Measurements from ENCODE around the gene CXXC1. TPM values are rescaled to one million over a fixed set of nuclear protein-coding genes. Genes with fewer than 3 reads are reported as not detected.
A peak's percentile ranks its signal among the peaks of the same experiment; 100 is the strongest.
"Not testable (repeated sequence)": the region's sequence is repeated elsewhere in the genome, so short reads cannot be mapped to it uniquely, and the experiment has no call there.

Gene CXXC1
- total RNA-seq, 1 donor from 2014 or later, result 134 TPM

DNA sequence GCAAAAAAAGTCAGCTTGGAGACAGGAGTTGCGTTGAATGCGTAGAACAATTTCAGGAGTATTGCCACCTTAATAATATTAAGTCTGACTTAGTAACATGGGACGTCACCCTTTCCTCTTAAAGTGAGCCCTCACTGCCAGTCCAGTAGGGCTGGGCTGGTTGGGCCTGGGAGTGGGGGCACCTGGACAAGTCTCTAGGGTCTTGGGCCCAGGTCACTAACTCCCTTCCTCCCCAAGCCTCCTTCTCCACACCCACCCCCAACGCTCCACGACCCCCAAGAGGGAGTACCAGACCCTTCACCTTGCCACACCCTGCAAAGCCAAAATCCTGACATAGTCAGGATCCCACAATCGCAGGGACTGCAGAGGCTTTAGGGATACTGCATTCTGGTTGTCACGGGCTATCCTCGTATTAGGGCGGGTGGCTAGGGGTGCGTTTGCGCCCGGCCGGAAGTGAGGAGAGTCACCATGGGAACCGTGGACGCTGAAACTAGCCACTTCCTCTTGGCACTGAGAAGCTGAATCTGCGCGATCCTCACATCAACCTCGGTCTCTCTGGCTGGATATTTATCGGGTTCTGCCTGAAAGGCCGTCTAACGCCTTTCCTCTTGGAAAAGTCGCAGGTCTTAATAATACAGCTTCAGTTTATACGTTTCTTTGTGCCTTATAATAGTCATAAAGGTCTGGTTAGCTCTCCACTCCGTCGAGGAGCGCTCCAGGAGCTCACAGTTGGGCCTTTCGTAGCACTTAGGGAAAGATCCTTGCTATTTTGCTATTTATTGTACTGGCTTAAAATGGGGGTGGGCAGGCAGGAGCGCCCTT is 10.3 kb upstream of the CXXC1 start:
- Mint-ChIP-seq H3K4me1 (peaks cover 14% of the 10 kb centered on the region), H3K9me3 (no peaks in the 10 kb centered on the region), H3K27ac (peak overlapping the region; percentile 41), H3K27me3 (no peaks in the 10 kb centered on the region), H3K4me3 (peak overlapping the region; percentile 83), H3K36me3 (ENCODE audit: low read depth) (no peaks in the 10 kb centered on the region)
- intact Hi-C loops (cut with micrococcal nuclease), result loop anchor here (1.0 kb wide), 5 partner anchors 9 to 59 kb away; partner anchors contain the start of gene CXXC1
- peak; percentile 99 for ATAC-seq (ENCODE audit: low read depth)
- ChIA-PET CTCF (interaction anchor here (1.0 to 1.1 kb wide), 2 partner anchors 16 to 60 kb away, joined by 3 to 8 read pairs; partner anchors contain the start of gene MBD1), POLR2A (interaction anchor here (1.0 to 1.7 kb wide), 4 partner anchors 10 to 77 kb away, joined by 3 to 17 read pairs (median 6); partner anchors contain the start of genes MBD1 and SKA1)
- TF ChIP-seq, protein P1, sequence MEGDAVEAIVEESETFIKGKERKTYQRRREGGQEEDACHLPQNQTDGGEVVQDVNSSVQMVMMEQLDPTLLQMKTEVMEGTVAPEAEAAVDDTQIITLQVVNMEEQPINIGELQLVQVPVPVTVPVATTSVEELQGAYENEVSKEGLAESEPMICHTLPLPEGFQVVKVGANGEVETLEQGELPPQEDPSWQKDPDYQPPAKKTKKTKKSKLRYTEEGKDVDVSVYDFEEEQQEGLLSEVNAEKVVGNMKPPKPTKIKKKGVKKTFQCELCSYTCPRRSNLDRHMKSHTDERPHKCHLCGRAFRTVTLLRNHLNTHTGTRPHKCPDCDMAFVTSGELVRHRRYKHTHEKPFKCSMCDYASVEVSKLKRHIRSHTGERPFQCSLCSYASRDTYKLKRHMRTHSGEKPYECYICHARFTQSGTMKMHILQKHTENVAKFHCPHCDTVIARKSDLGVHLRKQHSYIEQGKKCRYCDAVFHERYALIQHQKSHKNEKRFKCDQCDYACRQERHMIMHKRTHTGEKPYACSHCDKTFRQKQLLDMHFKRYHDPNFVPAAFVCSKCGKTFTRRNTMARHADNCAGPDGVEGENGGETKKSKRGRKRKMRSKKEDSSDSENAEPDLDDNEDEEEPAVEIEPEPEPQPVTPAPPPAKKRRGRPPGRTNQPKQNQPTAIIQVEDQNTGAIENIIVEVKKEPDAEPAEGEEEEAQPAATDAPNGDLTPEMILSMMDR (IDR thresholded peaks at IDR 0.05), result no peak
- DNase-seq, result peak; percentile 73

DNA sequence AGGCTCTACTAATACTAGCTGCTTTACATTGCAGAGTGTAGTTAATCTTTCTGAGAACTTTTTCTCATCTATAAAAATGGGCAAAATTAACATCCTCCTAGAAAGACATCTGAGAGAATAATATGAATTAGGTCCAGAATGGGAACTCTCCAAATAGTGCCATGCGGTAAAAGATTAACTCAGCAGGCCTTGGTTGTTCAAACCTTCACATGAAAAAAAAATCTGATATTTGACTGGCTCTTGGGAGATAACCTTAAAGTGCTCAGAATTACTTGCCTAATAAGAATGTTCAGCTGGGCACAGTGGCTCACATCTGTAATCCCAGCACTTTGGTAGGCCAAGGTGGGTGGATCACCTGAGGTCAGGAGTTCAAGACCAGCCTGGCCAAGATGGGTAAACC is 5.5 kb upstream of the CXXC1 start:
- no peak overlapping the region for H3K27ac Mint-ChIP-seq
- peaks cover 1% of the 10 kb centered on the region for H3K36me3 Mint-ChIP-seq (ENCODE audit: low read depth)
- CTCF ChIA-PET, result interaction anchor here (0.9 to 1.6 kb wide), 3 partner anchors 25 to 64 kb away, joined by 3 to 5 read pairs (median 5); no protein-coding TSS in a partner anchor
- H3K4me1 Mint-ChIP-seq, result peaks cover 17% of the 10 kb centered on the region
- intact Hi-C loops (cut with micrococcal nuclease), result no loop called here
- no peaks in the 10 kb centered on the region for H3K27me3 Mint-ChIP-seq
- no peaks in the 10 kb centered on the region for H3K9me3 Mint-ChIP-seq
- POLR2A ChIA-PET, result no interaction called here
- TF ChIP-seq, protein P1 (IDR thresholded peaks at IDR 0.05), result no peak
- no peak overlapping the region for H3K4me3 Mint-ChIP-seq
- ATAC-seq (ENCODE audit: low read depth) (no peak), DNase-seq (no peak)

DNA sequence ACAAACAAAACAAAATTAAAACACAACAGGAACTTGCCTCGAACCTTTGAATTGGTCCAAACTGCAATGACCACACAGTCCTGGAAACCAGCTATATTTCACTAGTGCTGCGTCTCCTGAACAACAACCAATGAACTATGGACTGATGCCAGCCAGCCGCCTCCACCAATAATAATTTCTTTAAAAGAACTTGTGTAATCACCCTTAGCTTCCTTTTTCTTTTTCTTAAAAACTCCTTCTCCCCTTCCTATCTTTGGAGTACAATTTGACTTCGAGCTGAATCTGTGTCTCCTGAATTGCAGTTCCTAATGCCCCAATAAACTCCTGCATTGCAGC is 1.6 kb upstream of the CXXC1 start:
- CTCF ChIA-PET, result interaction anchor here (1.0 to 2.1 kb wide), 3 partner anchors 20 to 68 kb away, joined by 4 to 8 read pairs (median 5); no protein-coding TSS in a partner anchor
- H3K4me1 Mint-ChIP-seq, result peaks cover 23% of the 10 kb centered on the region
- H3K9me3 Mint-ChIP-seq, result no peaks in the 10 kb centered on the region
- DNase-seq (no peak), ATAC-seq (ENCODE audit: low read depth) (no peak)
- intact Hi-C loops (cut with micrococcal nuclease), result loop anchor here (5.0 kb wide), 2 partner anchors 678 to 1337 kb away; partner anchors contain the start of genes ELAC1 and SMAD7
- H3K4me3 Mint-ChIP-seq, result peak overlapping the region; percentile 58
- H3K36me3 Mint-ChIP-seq (ENCODE audit: low read depth), result peaks cover 33% of the 10 kb centered on the region
- POLR2A ChIA-PET, result interaction anchor here (1.0 kb wide), 1 partner anchor 8 kb away, joined by 3 read pairs; the partner anchor contains the start of gene MBD1
- H3K27ac Mint-ChIP-seq, result peak overlapping the region; percentile 53
- TF ChIP-seq, protein P1 (IDR thresholded peaks at IDR 0.05), result no peak
- H3K27me3 Mint-ChIP-seq, result no peaks in the 10 kb centered on the region

DNA sequence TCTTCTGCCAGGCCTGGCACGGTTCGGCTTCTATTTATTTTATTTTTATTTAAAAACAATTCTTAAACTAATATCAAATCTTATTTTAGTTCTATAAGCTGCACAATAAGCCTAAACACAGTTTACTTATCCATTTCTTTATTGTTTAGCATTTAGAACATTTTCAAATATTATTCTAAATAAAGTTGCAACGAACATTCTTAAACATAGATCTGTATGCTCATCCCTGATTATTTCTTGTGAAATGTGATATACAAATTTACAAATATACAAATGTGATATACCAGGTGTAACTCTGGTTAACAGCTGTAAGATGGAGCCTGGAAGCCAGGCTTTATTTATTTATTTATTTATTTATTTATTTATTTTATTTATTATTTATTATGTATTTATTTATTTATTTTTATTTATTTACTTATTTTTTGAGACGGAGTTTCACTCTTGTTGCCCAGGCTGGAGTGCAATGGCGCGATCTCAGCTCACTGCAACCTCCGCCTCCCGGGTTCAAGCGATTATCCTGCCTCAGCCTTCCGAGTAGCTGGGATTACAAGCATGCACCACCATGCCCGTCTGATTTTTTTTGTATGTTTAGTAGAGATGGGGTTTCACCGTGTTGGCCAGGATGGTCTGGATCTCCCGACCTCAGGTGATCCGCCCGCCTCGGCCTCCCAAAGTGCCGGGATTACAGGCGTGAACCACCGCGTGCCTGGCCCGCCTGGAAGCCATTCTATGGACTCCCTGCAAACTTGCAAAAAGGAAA is 1.0 kb upstream of the CXXC1 start:
- CTCF ChIA-PET, result interaction anchor here (1.0 to 2.1 kb wide), 3 partner anchors 20 to 69 kb away, joined by 4 to 8 read pairs (median 5); no protein-coding TSS in a partner anchor
- not testable (repeated sequence) for ATAC-seq (ENCODE audit: low read depth)
- H3K36me3 Mint-ChIP-seq (ENCODE audit: low read depth), result peaks cover 39% of the 10 kb centered on the region

DNA sequence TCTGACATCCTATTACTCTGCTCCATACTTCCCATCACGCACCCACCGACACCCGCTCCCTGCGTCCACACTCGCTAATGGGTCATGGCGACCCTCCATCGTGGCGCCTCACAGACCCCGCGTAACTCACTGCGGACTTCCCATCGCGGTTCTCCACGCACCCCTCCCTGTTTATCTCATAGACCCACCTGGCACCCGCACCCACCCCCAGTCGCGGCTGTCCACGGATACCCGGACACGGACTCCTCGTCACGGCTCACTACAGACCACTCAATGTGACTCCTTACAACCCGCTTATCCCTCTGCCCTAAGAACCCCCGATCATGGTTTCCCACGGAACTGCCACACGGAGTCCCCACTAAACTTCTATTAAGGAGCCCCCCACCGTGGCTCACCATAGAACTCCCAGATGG is 458 bp downstream of the CXXC1 start:
- Mint-ChIP-seq H3K4me1 (peaks cover 26% of the 10 kb centered on the region), H3K4me3 (peak overlapping the region; percentile 99), H3K27me3 (no peaks in the 10 kb centered on the region), H3K27ac (peak overlapping the region; percentile 95), H3K9me3 (no peaks in the 10 kb centered on the region), H3K36me3 (ENCODE audit: low read depth) (peaks cover 53% of the 10 kb centered on the region)
- peak; percentile 1 for ATAC-seq (ENCODE audit: low read depth)
- POLR2A ChIA-PET, result no interaction called here
- CTCF ChIA-PET, result no interaction called here
- TF ChIP-seq, protein P1 (IDR thresholded peaks at IDR 0.05), result no peak
- no peak for DNase-seq
- intact Hi-C loops (cut with micrococcal nuclease), result loop anchor here (1.0 to 5.0 kb wide), 12 partner anchors 11 to 1354 kb away; partner anchors contain the start of genes C18orf32, CFAP53, ELAC1 and RPL17

More for the DNA sequence above, 1.0 kb upstream of the CXXC1 start:
- Mint-ChIP-seq H3K4me1 (peaks cover 23% of the 10 kb centered on the region), H3K4me3 (peak overlapping the region; percentile 99), H3K27ac (peak overlapping the region; percentile 95)
- POLR2A ChIA-PET, result interaction anchor here (1.0 kb wide), 2 partner anchors 8 to 20 kb away, joined by 3 to 4 read pairs; partner anchors contain the start of gene MBD1
- not testable (repeated sequence) for H3K9me3 Mint-ChIP-seq, DNase-seq, H3K27me3 Mint-ChIP-seq
- intact Hi-C loops (cut with micrococcal nuclease), result loop anchor here (5.0 kb wide), 2 partner anchors 679 to 1336 kb away; partner anchors contain the start of genes ELAC1 and SMAD7
